ENCODE data around the gene ADGRG3. TPM values are rescaled to one million over a fixed set of nuclear protein-coding genes. Genes with fewer than 3 reads are reported as not detected.

Gene ADGRG3
- total and polyA plus RNA-seq, 2 of the 8 experiments (the other 6 are each of a cell fraction or from before 2014, with no cell fraction given) = 0.28 to 0.98 TPM

DNA sequence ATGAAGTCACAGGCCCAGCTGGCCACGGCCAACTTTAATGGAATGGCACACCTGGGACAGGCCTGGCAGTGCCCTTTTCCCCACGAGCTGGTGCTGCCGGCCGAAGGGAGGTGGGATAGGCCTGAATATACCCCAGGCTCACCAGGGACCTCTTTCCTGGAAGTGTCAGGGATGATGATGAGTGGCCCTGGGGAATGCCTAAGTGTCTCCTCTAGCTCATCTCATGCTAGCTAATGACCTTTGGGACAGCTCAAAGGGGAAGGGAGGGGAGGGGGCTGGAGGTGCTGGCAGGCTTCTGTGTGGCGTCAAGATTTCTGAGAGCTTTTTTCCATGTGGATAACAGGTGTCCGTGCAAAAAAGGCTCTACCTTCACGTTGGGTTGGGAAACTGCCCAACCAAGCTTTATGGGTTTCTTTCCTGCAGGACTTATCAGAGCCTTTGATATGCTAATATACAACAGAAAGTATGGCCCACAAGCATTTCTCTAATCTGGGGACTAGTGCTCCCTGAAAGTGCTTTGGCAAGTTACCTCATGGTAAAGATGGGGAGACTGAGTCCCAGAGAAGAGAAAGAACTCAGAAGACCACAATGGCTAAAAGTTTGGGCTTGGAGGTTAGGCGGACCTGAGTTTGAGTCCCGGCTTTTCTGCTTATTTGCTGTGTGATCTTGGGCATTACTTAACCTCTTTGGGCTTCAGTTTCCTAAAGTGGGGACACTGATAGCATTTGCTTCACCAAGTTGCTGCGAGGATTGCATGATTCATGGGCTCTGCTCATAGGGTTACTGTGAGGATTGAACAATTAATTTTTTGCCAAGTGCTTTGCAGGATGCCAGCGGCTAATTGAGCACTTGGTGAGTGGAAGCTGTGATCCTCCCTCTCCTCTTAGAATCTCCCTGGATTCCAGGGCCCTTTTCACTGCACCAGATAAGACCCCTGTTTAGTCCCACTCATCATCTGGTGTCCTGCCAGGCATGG lies 25.7 kb upstream of the ADGRG3 start:
- Histone ChIP-seq H3K9me3 (ENCODE audit: insufficient read depth in 2 of 2, low read depth in 1 of 2, low read length in 1 of 2) (no peaks in the 10 kb centered on the region; a peak in 2 of 4 replicates), H2BK120ac (replicated peaks; ENCODE audit: low read depth, low read length) (no peak overlapping the region), H3K4me3 (ENCODE audit: extremely low read depth in 1 of 4, insufficient read depth in 2 of 4, low read depth in 3 of 4, low read length in 4 of 4) (no peak overlapping the region), H3K27me3 (replicated peaks in 1 of 4; ENCODE audit: control insufficient read depth in 3 of 4, extremely low read depth in 1 of 4, insufficient read depth in 3 of 4, low read length in 3 of 4) (peaks cover 0 to 6% (median 4%) of the 10 kb centered on the region in 4 experiments; a peak in 5 of 7 replicates), H3K23me2 (ENCODE audit: low read depth, low read length) (no peaks in the 10 kb centered on the region; the same call in 1 of the 2 replicates), H4K91ac (replicated peaks; ENCODE audit: insufficient read length, low read length) (no peak overlapping the region), H2BK15ac (ENCODE audit: low read length) (no peak overlapping the region), H2AK5ac (ENCODE audit: low read depth, low read length) (no peak overlapping the region), H3K79me1 (ENCODE audit: low read depth, low read length) (no peaks in the 10 kb centered on the region; the same call in 1 of the 2 replicates), H3K27ac (ENCODE audit: low read depth, low read length) (no peak overlapping the region), H3K79me2 (ENCODE audit: control insufficient read depth in 1 of 2, insufficient read depth in 2 of 2, low read length in 2 of 2) (no peaks in the 10 kb centered on the region), H3K4me2 (ENCODE audit: insufficient read depth in 1 of 2, low read depth in 2 of 2, low read length in 2 of 2) (no peak overlapping the region), H2AFZ (ENCODE audit: low read length) (no peak overlapping the region), H3K18ac (ENCODE audit: extremely low read depth, low read length) (no peak overlapping the region), H3K4ac (replicated peaks; ENCODE audit: insufficient read length, low read depth, low read length) (no peak overlapping the region), H3K56ac (replicated peaks; ENCODE audit: insufficient read length, low read depth, low read length) (no peak overlapping the region), H2BK5ac (ENCODE audit: low read depth, low read length) (no peak overlapping the region), H3K14ac (ENCODE audit: insufficient read length) (no peak overlapping the region), H4K5ac (ENCODE audit: insufficient read length, low read depth, low read length) (no peak overlapping the region), H3K36me3 (ENCODE audit: control insufficient read depth in 2 of 4, insufficient read depth in 4 of 4, low read length in 3 of 4) (no peaks in the 10 kb centered on the region; a peak in 1 of 8 replicates), H3K4me1 (replicated peaks in 1 of 4; ENCODE audit: control insufficient read depth in 3 of 4, insufficient read depth in 4 of 4, low read length in 3 of 4) (peaks cover 0 to 3% (median 1%) of the 10 kb centered on the region in 4 experiments; a peak in 4 of 7 replicates), H4K8ac (ENCODE audit: extremely low read depth, insufficient read depth, low read length) (no peak overlapping the region), H3K23ac (ENCODE audit: insufficient read length) (no peak overlapping the region), H2BK20ac (ENCODE audit: low read length) (no peak overlapping the region), H3K9ac (replicated peaks in 1 of 4; ENCODE audit: extremely low read depth in 1 of 4, low read depth in 3 of 4, low read length in 3 of 4) (no peak overlapping the region), H4K20me1 (replicated peaks in 1 of 2; ENCODE audit: control insufficient read depth in 1 of 2, insufficient read depth in 2 of 2, low read length in 2 of 2) (peaks cover 0 to 9% of the 10 kb centered on the region in 2 experiments), H2BK12ac (ENCODE audit: low read depth, low read length) (no peak overlapping the region)
- ChIA-PET POLR2A (ENCODE audit: partially characterized antibody) (interaction anchor here (0.6 to 1.9 kb wide), 4 partner anchors 12 to 431 kb away, joined by 3 to 6 read pairs (median 4); no protein-coding TSS in a partner anchor), CTCF (ENCODE audit: partially characterized antibody) (interaction anchor here (0.7 to 6.4 kb wide), 12 partner anchors 15 to 94 kb away, joined by 3 to 43 read pairs (median 6); partner anchors contain the start of genes ADGRG1 and ADGRG3)
- FAIRE-seq (no peak), DNase-seq (ENCODE audit: low read depth in 1 of 2, low spot score in 2 of 2) (no peak)
- WGBS, 2 experiments (ENCODE audit: extremely low coverage in 1 of 2, insufficient coverage in 1 of 2, insufficient read length in 1 of 2, insufficient replicate concordance in 2 of 2, low coverage in 1 of 2, low lambda C conversion rate in 2 of 2, missing lambda C conversion rate in 1 of 2) = 89% methylated on average over 11 of the region's 11 CpGs; no CpG with 5 or more reads in 1 of the 2 experiments
- TF ChIP-seq KDM1A (IDR thresholded peaks at IDR 0.05; ENCODE audit: borderline replicate concordance, low read length) (0 out of 2 replicates have a peak, but pooled peaks have one; percentile 39), TBP (IDR thresholded peaks at IDR 0.05; ENCODE audit: low read depth, low read length) (no peak)
